Stimulated activated CD4-positive, alpha-beta T cell treated with anti-CD3 and anti-CD28 coated beads, Interleukin-12 subunit alpha, Interleukin-12 subunit beta, amount 100 ng/mL, for 48 hours (primary cell): ENCODE measurements around the gene RASGRP4.

ENCODE experiments used
- DNase-seq, 3 donors: peaks; one replicate each; pipeline ENCODE4 v3.0.0-alpha.2; 2020; ENCODE audit warnings: low read depth in 2 of 3, low spot score in 1 of 3

Gene RASGRP4

GRCh38 chr19:38448225-38448624 lies 22.2 kb upstream of the RASGRP4 start:
- no peak for DNase-seq

- DNase-seq = no peak
Measured at GRCh38 chr19:38445362-38445761, 19.3 kb upstream of the RASGRP4 start.

- no peak for DNase-seq
Measured at GRCh38 chr19:38444026-38444425, 18.0 kb upstream of the RASGRP4 start.

GRCh38 chr19:38443458-38443999 lies 17.5 kb upstream of the RASGRP4 start:
- DNase-seq = no peak

GRCh38 chr19:38442736-38443135 lies 16.7 kb upstream of the RASGRP4 start:
- DNase-seq = no peak

DNA sequence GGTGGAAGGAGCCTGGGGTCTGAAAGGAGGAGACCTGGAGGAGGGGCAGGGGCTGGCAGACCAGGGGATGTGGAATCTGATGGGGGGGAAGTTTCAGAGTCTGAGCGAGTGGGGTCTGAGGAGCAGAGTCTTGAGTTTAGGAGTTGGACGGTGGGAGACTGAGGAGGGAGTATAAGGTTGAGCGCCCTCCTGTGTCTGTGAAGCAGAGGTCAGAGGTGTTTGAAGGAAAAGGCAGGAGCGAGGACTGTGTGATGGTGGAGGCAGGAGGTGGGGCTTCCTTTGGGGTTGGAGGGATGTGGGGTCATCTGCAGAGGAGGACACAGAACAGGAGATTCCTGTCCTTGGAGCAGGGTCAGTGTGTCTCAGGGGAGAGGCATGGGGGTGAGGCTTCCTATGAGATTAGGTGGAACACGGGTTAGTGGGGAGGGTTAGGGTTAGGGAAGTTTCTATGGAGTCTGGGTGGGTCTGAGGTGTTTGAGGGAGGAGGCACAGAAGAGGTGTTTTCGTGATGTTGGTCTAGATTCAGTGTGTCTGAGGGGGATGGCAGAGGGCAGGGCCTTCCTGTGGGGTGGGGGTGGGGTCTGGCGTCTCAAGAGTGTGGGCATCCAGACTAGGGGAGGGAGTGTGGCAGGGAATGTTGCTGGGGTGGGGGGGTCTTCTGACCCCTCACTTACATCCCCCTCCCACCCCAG lies 15.8 kb upstream of the RASGRP4 start:
- no peak for DNase-seq

- no peak for DNase-seq
Measured at GRCh38 chr19:38440592-38440991, 14.6 kb upstream of the RASGRP4 start.

DNA sequence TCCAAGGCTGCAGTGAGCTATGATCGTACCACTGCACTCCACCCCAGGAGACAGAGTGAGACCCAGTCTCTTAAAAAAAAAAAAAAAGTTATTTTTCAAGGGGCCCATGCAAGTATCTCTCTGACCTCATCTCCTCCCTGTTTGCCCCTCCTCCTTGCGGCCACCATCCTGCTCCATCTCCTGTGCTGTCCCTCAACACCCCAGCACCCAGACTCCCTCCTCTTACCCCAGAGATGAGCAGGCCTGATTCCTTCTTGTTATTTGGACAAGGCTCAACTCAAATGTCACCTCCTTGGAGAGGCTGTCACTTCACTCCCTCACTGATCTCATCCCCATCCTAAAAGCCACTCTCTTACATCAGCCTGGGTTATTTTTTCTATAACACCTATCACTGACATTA lies 11.9 kb upstream of the RASGRP4 start:
- DNase-seq = no peak

GRCh38 chr19:38437295-38437694 lies 11.3 kb upstream of the RASGRP4 start:
- no peak for DNase-seq

GRCh38 chr19:38434549-38435051 lies 8.6 kb upstream of the RASGRP4 start:
- DNase-seq = no peak

DNA sequence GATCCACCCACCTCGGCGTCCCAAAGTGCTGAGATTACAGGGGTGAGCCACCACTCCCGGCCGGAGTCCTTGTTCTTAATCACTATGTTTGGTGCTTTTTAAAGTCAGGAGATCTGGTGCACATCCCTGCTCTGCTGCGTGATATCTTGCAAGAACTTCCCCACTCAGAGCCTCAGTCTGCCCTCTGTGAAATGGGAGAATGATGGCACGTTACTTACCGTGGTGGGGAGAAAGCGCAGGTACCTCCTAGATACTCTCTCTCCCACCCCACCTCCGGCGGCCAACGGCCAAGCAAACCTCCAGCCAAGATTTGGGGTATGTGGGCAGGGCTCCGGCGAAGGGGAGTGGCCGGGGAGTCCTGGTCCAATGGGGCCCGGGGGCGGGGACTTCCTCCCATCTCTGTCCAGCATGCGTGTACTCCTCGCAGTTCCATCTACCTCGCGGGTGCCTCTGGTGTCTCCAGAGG lies 7.3 kb upstream of the RASGRP4 start, which contains the start of gene RYR1:
TSS of gene RYR1 (plus strand) at position 424 of the 466 bp plus-strand sequence. CDS start 139 bp downstream, outside the sequence.
- DNase-seq = peak in 1 of 3 donors; percentile 60

DNA sequence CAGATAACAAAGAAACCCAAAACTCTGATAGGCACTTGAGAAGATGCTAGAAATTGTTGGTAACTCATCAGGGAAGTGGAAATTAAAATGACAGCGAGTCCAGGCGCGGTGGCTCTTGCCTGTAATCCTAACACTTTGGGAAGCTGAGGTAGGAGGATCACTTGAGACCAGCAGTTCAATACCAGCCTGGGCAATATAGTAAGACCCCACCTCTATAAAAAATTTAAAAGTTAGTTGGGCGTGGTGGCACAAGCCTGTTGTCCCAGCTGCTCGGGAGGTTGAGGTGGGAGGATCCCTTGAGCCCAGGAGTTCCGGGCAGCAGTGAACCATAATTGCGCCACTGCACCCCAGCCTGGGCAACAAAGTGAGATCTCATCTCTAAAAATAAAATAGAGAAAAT lies 4.9 kb upstream of the RASGRP4 start:
- no peak for DNase-seq

- DNase-seq = no peak
Measured at GRCh38 chr19:38429811-38430156, 3.8 kb upstream of the RASGRP4 start.

DNA sequence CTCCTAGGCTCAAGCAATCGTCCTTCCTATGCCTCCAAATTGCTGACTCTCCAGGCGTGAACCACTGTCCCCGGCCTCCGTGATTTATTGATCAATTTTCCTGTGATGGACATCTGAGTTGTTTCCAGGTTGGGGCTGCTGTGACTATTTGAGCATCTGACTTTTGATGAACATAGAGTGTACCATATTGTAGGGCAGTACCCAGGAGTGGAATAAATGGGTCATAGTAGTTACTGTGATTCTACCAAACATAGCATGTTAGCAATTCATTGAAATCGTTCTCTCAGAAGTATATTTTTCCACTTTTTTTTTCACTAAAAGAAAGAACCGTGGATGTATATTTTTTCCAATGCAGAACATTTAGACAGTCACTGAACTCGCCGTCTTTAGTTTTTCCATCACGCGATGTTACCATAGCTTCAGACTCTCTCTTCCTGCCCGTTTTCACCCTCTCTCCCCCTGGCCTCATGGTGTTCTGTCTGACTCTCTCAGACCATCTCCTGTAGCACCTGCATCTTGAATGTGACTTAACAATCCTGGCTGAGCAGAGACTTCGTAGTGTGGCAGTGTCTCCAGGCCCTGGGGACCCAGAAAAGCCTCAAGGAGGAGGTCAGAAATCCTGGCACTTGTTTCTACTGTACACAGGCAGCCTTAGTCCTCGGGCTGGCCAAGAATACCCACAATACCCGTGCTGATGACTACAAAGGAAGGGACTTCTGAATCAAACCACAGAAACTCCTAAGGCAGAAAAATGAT lies 3.2 kb upstream of the RASGRP4 start:
- peak in 2 of 3 donors; percentile 27 to 37 for DNase-seq

DNA sequence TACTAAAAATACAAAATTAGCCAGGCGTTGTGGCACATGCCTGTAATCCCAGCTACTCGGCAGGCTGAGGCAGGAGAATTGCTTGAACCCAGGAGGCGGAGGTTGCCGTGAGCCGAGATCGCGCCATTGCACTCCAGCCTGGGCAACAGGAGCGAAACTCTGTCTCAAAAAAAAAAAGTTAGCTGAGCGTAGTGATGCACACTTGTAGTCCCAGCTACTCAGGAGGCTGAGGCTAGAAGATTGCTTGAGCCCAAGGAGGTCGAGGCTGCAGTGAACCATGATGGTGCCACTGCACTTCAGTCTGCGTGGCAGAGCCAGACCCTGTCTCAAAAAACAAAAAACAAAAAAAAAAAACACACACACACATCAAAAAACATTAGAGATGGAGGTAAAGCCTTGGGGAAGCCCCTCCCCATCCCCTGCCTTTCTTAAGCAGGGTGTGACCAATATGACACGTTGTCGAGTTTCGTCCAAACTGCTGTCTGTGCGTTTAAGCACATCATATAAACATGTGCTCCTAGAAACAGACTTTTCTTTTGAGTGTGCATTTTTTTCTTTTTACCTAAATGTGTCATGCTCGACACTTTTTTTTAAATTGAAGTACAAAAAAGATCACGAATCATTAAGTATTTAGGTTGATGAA lies 1.1 kb upstream of the RASGRP4 start:
- peak in 2 of 3 donors; percentile 47 to 52 for DNase-seq

GRCh38 chr19:38425222-38425809 lies 703 bp downstream of the RASGRP4 start:
- no peak for DNase-seq

DNA sequence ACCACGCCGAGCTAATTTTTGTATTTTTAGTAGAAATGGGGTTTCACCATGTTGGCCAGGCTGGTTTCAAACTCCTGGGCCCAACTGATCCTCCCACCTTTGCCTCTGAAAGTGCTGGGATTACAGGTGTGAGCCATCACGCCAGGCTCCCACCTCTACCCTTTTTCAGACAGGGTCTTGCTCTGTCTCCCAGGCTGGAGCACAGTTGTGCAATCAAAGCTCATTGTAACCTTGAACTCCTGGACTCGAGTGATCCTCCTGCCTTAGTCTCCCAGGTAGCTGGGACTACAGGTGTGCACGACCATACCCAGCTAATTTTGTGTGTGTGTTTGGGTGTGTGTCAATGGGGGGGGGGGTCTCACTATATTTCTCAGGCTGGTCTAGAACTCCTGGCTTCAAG lies 1.7 kb downstream of the RASGRP4 start:
- DNase-seq = no peak

DNA sequence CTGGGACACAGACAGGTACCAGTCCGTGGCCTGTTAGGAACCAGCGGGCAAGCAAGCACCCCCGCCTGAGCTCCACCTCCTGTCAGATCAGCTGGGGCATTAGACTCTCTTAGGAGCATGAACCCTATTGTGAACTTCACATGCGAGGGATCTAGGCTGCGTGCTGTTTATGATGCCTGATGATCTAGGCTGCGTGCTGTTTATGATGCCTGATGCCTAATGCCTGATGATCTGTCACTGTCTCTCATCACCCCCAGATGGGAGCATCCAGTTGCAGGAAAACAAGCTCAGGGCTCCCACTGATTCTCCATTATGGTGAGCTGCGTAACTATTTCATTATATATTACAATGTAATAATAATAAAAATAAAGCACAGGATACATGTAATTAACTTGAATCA lies 3.6 kb downstream of the RASGRP4 start:
- no peak for DNase-seq

DNA sequence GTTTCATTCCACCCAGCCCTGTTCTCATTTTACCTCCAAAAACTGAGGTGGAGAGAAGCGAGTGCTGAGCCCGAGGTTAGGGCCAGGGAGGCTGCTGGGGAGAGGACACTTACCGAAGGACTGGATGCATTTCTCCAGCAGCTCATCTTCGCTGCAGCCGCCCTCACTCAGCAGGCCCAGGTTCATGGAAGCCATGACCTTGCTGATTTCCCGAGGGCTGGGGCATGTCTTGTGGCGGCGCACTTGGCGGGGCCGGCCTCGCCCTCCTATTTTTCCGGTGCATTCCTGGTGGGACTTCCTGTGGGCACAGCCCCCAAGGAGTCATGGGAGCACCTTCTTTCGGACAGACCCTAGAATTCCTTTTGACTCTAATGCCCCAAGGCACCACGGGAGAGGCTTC lies 4.2 kb downstream of the RASGRP4 start:
- no peak for DNase-seq

GRCh38 chr19:38420935-38421334 lies 5.1 kb downstream of the RASGRP4 start:
- no peak for DNase-seq
